GM21526 (cell line): ENCODE measurements around the gene PKD2.
"Not testable (repeated sequence)": the region's sequence is repeated elsewhere in the genome, so short reads cannot be mapped to it uniquely, and the experiment has no call there.

Experiments
- ATAC-seq: cut with Tn5 transposase; IDR thresholded peaks from one replicate; pipeline ENCODE4 v1.9.1; 2021; ENCODE audit warnings: moderate library complexity; ENCODE audit not compliant: unreplicated experiment, low FRiP score

PKD2 gene

DNA sequence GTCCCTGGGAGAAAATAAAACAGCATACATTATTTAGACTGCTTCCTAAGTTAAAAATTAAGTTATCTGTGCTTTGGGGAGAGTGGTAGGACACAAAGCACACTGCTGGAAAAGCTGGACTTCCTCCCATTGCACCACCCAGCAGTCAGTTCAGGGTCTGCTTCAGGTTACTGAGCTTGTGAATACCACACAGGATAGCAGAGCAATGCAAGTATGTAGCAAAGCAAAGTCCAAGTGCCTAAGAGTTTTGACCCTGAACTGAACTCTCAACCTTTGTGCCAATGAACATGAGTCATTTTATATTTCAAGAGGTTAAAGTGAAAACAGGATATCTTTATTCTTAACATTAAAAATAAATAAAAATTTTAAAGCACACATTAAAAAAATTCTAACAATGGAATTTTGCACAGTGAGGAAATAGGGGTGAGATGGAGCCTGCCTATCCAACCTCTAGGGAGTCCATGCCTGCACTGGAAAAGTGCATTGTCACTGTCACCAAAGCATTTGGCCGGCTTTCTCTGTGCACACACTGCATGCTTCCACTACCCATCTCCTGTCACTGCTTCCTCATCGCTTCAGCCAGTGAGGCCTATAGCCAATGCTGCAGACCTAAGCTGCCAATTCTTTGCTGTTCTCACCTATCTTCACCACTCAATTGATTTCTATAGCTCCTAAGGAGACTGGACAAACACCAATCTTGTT, 100.1 kb downstream of the PKD2 start:
- ATAC-seq, result no peak

DNA sequence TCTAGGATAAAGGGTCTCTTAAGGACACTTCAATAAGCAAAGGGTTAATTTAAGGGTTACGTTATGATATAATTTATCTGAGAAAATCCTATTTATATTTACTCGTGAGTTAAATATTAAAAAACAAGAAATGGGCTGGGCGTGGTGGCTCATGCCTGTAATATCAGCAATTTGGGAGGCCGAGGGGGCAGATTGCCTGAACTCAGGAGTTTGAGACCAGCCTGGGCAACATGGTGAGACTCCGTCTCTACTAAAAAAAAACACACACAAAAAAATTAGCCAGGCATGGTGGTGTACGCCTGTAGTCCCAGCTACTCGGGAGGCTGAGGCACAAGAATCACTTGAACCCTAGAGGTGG, 100.7 kb downstream of the PKD2 start:
- not testable (repeated sequence) for ATAC-seq

DNA sequence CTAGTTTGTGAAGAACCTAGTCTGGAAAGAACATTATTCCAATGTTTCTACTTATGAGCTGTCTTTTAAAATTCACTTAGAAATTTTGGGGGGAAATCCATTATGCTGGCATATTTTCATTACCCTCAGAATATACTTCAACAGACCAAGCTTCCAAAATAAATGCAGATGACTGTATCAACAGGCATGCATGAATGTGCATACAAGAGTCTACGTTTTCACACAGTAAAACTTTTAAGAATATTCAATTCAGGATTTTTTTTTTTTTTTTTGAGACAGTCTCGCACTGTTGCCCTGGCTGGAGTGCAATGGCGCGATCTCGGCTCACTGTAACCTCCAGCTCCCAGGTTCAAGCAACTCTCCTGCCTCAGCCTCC, 101.3 kb downstream of the PKD2 start:
- no peak for ATAC-seq

DNA sequence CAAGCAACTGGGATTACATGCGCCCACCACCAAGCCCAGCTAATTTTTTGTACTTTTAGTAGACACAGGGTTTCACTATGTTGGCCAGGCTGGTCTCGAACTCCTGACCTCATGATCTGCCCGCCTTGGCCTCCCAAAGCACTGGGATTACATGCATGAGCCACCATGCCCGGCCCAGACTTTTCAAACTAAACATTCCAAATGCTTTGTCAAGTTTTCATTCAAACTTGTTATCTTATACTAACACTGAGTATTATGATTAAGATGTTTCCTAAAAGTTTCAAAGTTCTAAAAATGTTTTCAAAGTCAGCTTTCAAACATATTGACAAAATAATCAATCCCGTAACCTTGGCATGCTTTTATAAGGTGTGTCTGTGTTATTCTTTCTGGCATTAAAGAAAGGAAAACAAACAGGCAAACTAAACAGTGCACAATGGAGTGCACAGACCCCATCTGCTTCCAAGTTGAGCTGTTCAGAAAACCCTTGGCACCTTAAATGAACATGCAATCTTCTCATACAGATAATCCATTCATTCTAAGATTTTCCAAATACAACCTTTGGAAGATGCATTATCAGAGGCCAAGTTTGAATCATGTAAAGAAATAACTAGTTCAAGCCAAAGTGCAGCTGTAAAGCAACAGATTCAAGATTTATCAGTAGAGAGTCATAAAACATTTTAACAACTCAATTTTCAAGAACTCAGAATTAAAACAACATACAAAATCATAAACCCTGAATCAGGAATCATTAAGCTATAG, 101.9 kb downstream of the PKD2 start:
- no peak for ATAC-seq

DNA sequence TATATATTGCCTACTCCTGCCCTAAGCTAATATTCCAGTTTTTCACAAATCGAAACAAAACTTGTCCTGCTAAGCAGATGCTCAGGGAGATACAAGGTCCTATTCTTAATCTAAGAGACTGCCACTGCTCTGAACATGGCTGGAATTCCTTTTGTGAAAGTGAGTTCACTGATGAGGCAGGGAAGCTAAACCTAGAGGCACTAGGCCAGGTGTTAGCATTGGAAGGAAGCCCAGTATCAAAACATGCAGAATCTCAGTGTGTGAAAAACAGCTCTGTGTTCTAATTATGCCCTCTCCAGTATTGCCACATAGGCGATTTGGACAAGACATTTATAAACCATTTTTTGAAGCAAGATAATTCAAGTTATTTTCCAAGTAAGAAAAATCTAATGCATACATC, 103.4 kb downstream of the PKD2 start:
- no peak for ATAC-seq

DNA sequence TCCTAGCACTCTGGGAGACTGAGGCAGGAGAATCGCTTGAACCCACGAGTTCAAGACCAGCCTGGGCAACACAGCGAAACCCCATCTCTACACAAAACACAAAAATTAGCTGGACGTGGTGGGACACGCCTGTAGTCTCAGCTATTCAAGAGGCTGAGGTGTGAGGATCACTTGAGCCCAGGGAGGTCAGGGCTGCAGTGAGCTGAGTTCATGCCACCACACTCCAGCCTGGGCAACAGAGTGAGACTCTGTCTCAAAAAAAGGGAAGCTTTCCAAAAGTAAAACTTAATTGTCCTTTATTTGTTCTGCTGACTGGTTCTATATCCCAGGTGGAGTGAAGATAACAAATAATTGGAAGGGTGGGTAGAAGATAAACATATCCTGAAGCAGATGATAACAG, 105.4 kb downstream of the PKD2 start:
- ATAC-seq, result no peak

DNA sequence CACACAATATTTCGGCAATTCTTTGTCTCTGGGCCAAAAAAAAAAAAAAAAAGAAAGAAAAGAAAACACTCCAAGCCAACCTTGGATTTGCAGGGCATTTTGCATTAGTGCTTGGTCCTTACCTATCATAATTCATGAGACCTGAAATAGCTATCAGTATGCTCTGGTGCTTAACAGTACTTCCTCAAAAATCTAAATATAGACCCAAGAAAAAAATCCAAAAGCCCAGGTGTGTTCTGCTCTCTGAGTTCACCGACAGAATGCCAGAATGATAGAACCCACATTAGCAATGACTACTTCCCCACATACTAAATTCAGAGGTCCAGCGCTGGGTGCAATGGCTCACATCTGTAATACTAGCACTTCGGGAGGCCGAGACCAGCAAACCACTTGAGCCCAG, 108.2 kb downstream of the PKD2 start:
- ATAC-seq, result no peak

DNA sequence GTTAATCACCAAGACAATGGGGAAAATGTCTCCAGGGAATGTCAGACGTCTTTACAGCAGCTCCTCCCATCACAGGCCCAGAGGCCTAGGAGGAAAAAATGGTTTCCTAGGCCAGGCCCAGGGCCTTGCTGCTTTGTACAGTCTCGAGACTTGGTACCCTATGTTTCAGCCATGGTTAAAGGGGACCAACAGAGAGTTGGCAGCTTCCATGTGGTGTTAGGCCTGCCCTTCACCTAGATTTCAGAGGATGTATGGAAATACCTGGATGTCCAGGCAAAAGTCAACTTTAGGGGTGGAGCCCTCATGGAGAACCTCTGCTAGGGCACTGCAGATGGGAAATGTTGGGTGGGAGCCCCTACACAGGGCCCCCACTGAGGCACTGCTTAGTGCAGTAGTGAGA, 112.5 kb downstream of the PKD2 start:
- ATAC-seq, result no peak

DNA sequence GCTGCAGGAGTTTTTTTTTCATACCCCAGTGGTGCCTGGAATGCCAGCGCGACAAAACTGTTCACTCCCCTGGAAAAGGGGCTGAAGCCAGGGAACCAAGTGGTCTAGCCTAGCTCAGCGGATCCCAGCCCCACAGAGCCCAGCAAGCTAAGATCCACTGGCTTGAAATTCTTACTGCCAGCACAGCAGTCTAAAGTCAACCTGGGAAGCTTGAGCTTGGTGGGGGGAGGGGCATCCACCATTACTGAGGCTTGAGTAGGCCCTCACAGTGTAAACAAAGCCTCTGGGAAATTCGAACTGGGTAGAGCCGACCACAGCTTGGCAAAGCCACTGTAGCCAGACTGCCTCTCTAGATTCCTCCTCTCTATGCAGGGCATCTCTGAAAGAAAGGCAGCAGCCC, 114.8 kb downstream of the PKD2 start:
- ATAC-seq, result not testable (repeated sequence)
